GM12875 (cell line): ENCODE results near the gene SNX11.

Source experiments
- H3K4me3 ChIP-seq: one replicate; pipeline ENCODE4 v1.5.1; 2011; ENCODE audit warnings: low read depth, low read length, control low read depth
- TF ChIP-seq, protein P1 (sequence below): IDR thresholded peaks from 2 replicates; pipeline ENCODE4 v1.5.1; 2011; ENCODE audit warnings: low read depth, mild to moderate bottlenecking, control low read depth, inconsistent platforms, low read length, moderate library complexity, borderline replicate concordance; ENCODE audit not compliant: insufficient read depth

SNX11 gene

DNA sequence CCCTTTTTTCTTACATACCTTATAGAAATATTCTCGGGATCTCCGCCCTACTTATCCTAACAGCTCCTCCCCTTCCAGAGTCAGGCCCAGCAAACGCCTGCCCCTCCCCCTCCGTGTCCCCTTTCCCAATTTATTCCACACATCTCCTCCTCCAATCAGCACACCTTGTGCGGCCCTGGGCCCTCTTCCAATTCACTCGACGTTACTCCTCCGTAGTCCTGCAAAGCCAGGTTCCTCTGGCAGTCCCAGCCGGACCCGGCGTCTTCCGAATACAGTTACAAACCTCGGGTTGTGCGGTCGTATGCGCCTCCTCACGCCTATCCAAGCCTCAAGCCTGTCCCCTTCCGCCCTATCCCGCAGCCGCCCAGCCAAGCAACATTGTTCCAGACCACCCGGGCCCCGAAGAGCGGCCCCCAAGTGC is 7.0 kb upstream of the SNX11 start:
- TF ChIP-seq, protein P1, sequence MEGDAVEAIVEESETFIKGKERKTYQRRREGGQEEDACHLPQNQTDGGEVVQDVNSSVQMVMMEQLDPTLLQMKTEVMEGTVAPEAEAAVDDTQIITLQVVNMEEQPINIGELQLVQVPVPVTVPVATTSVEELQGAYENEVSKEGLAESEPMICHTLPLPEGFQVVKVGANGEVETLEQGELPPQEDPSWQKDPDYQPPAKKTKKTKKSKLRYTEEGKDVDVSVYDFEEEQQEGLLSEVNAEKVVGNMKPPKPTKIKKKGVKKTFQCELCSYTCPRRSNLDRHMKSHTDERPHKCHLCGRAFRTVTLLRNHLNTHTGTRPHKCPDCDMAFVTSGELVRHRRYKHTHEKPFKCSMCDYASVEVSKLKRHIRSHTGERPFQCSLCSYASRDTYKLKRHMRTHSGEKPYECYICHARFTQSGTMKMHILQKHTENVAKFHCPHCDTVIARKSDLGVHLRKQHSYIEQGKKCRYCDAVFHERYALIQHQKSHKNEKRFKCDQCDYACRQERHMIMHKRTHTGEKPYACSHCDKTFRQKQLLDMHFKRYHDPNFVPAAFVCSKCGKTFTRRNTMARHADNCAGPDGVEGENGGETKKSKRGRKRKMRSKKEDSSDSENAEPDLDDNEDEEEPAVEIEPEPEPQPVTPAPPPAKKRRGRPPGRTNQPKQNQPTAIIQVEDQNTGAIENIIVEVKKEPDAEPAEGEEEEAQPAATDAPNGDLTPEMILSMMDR, result no peak
- peak overlapping the region; percentile 89 for H3K4me3 ChIP-seq

DNA sequence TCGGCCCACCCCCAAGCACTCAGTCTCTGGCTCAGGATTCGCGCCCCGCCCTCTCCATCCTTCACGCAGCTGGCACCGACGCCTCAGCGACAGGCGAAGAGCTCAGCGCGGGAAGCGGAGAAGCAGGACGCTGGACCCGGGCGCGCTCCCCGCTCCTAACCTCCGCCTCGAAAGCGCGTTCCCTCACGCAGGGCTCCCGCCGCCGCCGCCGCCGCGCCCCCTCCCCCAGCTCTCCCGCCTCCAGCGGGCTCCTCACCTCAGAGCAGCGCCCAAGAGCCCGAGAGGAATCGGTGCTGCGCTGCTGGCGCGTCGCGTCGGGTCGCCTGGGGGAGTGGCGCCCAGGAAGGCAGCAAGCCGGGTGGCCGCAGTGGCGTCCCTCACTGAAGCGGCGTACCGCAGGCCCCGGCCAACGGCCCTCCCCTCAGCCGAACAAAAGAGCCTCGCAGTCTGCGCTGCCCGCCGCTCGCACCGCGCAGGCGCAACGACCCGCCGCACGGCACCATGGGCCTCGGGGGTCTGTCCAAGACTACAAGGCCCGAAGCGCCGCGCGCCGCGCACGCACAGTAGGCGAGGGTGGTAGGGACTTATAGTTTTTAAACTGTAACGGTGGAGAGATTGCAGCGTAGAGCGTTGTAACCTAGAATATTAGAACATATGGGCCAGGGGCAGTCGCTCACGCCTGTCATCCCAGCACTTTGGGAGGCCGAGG is 6.4 kb upstream of the SNX11 start, which contains the start of gene CBX1:
CBX1 (minus strand) TSS at position 467 of the 709 bp plus-strand sequence. CDS start 24,474 bp downstream, outside the sequence.
- TF ChIP-seq, protein P1, result no peak
- H3K4me3 ChIP-seq, result peak within 1 kb of the TSS; percentile 89

DNA sequence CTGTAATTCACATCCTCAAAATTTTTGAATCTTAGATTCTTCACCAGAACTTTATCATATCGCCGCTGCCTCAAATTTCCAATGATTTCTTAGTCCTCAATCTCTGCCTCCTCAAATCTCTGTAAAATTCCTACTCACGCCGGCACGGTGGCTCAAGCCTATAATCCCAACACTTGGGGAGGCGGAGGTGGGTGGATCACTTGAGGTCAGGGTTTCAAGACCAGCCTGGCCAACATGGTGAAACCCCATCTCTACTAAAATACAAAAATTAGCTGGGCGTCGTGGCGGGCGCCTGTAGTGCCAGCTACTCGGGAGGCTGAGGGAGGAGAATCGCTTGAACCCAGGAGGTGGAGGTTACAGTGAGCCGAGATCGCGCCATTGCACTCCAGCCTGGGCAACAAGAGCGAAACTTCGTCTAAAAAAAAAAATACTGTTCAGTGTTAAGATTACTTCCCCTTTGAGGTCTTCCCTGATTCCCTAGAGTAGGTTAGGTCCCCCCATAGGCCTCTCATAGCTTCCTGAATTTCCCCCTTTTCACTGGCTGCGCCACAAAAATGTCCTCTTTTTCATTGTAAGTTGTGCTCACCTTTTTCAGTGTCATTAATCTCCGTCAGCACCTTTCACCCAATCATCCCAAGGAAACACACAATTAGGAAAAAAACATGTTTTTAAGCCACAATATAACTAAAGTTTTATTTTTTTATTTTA is 5.4 kb upstream of the SNX11 start:
- TF ChIP-seq, protein P1, result no peak
- H3K4me3 ChIP-seq, result no peak overlapping the region

DNA sequence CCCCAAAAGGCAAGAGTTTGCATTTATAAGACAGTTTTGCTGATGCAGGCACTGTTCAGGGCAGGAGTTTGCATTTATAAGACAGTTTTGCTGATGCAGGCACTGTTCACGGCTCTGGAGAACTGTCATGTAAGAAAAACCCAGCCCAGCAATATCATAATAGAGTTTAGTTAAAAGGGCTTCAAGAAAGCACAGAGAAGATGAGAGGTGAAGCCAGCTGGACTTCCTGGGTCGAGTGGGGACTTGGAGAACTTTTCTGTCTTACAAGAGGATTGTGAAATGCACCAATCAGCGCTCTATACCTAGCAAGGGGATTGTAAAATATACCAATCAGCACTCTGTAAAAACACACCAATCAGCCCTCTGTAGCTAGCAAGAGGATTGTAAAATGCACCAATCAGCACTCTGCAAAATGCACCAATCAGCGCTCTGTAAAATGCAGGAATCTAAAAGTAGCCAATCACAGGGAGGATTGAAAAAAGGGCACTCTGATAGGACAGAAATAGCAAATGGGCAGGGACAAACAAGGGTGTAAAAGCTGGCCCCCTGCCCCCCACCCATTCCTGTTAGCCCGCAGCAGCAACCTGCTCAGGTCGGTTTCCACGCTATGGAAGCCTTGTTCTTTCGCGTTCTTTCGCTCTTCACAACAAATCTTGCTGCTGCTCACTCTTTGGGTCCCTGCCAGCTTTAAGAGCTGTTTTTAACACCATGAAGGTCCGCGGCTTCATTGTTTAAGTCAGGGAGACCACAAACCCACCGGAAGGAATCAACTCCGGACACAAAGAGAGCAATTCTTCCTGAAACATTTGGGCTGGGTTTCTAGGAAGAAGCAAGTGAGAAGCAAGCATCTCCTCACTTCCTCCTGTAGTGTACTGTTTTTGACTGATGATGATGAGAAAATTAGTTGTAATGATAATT is 4.5 kb upstream of the SNX11 start:
- H3K4me3 ChIP-seq, result no peak overlapping the region

DNA sequence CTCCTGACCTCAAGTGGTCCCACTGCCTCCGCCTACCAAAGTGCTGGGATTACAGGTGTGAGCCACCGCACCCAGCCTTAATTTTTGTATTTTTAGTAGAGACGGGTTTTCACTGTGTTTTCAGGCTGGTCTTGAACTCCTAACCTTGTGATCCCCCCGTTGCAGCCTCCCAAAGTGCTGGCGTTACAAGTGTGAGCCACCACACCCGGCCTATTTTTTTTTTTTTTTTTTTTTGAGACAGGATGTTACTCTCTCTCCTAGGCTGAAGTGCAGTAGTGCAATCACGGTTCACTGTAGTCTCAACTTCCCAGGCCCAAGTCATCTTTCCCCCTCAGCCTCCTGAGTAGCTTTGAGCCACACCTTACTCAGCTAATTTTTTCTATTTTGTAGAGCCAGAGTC is 3.1 kb upstream of the SNX11 start:
- TF ChIP-seq, protein P1, result no peak
- no peak overlapping the region for H3K4me3 ChIP-seq

More for the DNA sequence above, 4.5 kb upstream of the SNX11 start:
- TF ChIP-seq, protein P1, result no peak

DNA sequence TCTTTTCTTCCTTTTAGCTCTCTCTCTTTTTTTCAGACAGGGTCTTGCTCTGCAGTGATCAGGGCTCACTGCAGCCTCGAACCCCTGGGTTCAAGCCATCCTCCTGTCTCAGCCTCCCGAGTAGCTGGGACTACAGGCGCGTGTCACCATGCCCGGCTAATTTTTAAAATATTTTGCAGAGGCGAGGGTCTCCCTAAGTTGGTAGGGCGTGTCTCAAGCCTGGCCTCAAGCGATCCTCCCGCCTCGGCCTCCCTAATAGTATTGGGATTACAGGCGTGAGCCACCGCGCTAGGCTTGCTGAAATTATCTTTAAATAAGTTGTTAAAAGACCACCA is 797 bp upstream of the SNX11 start:
- TF ChIP-seq, protein P1, result no peak

More for the DNA sequence above, 797 bp upstream of the SNX11 start:
- H3K4me3 ChIP-seq, result peak overlapping the region; percentile 63
